IMR-90 (cell line): ENCODE data around the gene NACC2. TPM values are rescaled to one million over a fixed set of nuclear protein-coding genes. Genes with fewer than 3 reads are reported as not detected.

Experiments
- ATAC-seq: fragments of 200-7000 bp; cut with Tn5 transposase; 2 replicates; pipeline ENCODE4 v1.9.1; 2020; ENCODE audit warnings: low read depth, mild to moderate bottlenecking, moderate library complexity
- BruUV-seq: library from RNA; stranded (reverse); fragments of 400-500 nt; replicated peaks from 2 replicates; lab custom pipeline; 2021; lab: Mats Ljungman, UMichigan
- CTCF ChIA-PET: fragments of 300-600 bp; formaldehyde crosslinking; extraction: SDS; loops from one replicate; lab custom pipeline; 2021; ENCODE audit warnings: antibody characterized with exemption; lab: Yijun Ruan, JAX
- POLR2A ChIA-PET: fragments of 300-600 bp; sonication (Branson Sonifier 250); formaldehyde crosslinking; loops from one replicate; lab custom pipeline; 2022; ENCODE audit warnings: antibody characterized with exemption; ENCODE audit not compliant: unreplicated experiment; lab: Charles Lee
- DNase-seq: peaks from one replicate; pipeline ENCODE4 v3.0.0; 2013
- H2AFZ ChIP-seq: replicated peaks from 2 replicates; pipeline ENCODE3; 2013; ENCODE audit warnings: low read length, mild to moderate bottlenecking; ENCODE audit not compliant: poor library complexity
- H2AK5ac ChIP-seq: 2 replicates; pipeline ENCODE4 v1.6.1; 2013; ENCODE audit warnings: low read depth, low read length, inconsistent platforms
- H2AK9ac ChIP-seq: replicated peaks from 2 replicates; pipeline ENCODE3; 2013; ENCODE audit warnings: mild to moderate bottlenecking, low read depth, low read length, moderate library complexity; ENCODE audit not compliant: poor library complexity
- H2BK120ac ChIP-seq: 2 replicates; pipeline ENCODE4 v1.6.1; 2013; ENCODE audit warnings: low read depth, low read length, inconsistent platforms
- H2BK15ac ChIP-seq: 3 replicates; pipeline ENCODE4 v1.6.1; 2013; ENCODE audit warnings: low read depth, low read length, inconsistent platforms
- H2BK20ac ChIP-seq: 2 replicates; pipeline ENCODE4 v1.6.1; 2013; ENCODE audit warnings: low read depth, mild to moderate bottlenecking, inconsistent platforms, low read length, moderate library complexity
- H2BK5ac ChIP-seq: 2 replicates; pipeline ENCODE4 v1.6.1; 2013; ENCODE audit warnings: mild to moderate bottlenecking, low read depth, low read length, inconsistent platforms; ENCODE audit not compliant: poor library complexity, severe bottlenecking
- H3K14ac ChIP-seq: replicated peaks from 2 replicates; pipeline ENCODE4 v1.6.1; 2013; ENCODE audit warnings: low read depth, low read length, inconsistent platforms
- H3K18ac ChIP-seq: 2 replicates; pipeline ENCODE4 v1.6.1; 2013; ENCODE audit warnings: low read depth, low read length, control low read depth
- H3K23ac ChIP-seq: 2 replicates; pipeline ENCODE4 v1.6.1; 2013; ENCODE audit warnings: low read depth, low read length, inconsistent platforms
- H3K27ac ChIP-seq: 2 replicates; pipeline ENCODE4 v1.5.1; 2013; ENCODE audit warnings: mild to moderate bottlenecking, control low read depth, low read length; ENCODE audit not compliant: insufficient read depth
- H3K27me3 ChIP-seq: 2 replicates; pipeline ENCODE4 v1.6.1; 2013; ENCODE audit warnings: low read length; ENCODE audit not compliant: control insufficient read depth, insufficient read depth
- H3K36me3 ChIP-seq: 2 replicates; pipeline ENCODE4 v1.6.1; 2013; ENCODE audit warnings: low read length, mixed read lengths; ENCODE audit not compliant: control insufficient read depth, insufficient read depth
- H3K4ac ChIP-seq: 2 replicates; pipeline ENCODE4 v1.6.1; 2013; ENCODE audit warnings: low read depth, low read length, inconsistent platforms
- H3K4me1 ChIP-seq: 2 replicates; pipeline ENCODE4 v1.6.1; 2013; ENCODE audit warnings: low read length, mixed read lengths; ENCODE audit not compliant: control insufficient read depth, insufficient read depth
- H3K4me2 ChIP-seq: 2 replicates; pipeline ENCODE4 v1.6.1; 2013; ENCODE audit warnings: low read depth, mild to moderate bottlenecking, control low read depth, low read length, moderate library complexity
- H3K4me3 ChIP-seq: 2 replicates; pipeline ENCODE4 v1.5.1; 2013; ENCODE audit warnings: low read depth, mild to moderate bottlenecking, control low read depth, low read length, moderate library complexity; ENCODE audit not compliant: insufficient read depth
- H3K56ac ChIP-seq: 2 replicates; pipeline ENCODE4 v1.6.1; 2013; ENCODE audit warnings: low read length, inconsistent platforms; ENCODE audit not compliant: insufficient read depth; ENCODE audit errors: extremely low read depth
- H3K79me1 ChIP-seq, 2 experiments: 2 replicates each; pipeline ENCODE4 v1.6.1; 2013; ENCODE audit warnings: low read length in 2 of 2, inconsistent platforms in 1 of 2, low read depth in 1 of 2
- H3K9ac ChIP-seq: 2 replicates; pipeline ENCODE4 v1.6.1; 2013; ENCODE audit warnings: low read depth, low read length, control low read depth
- H3K9me1 ChIP-seq: 2 replicates; pipeline ENCODE4 v1.6.1; 2013; ENCODE audit warnings: low read length, inconsistent platforms; ENCODE audit not compliant: insufficient read depth
- H3K9me3 ChIP-seq: 2 replicates; pipeline ENCODE4 v1.6.1; 2013; ENCODE audit warnings: low read length; ENCODE audit not compliant: control insufficient read depth, insufficient read depth
- H4K20me1 ChIP-seq: 2 replicates; pipeline ENCODE4 v1.6.1; 2013; ENCODE audit warnings: low read length, inconsistent platforms; ENCODE audit not compliant: insufficient read depth
- H4K5ac ChIP-seq: 2 replicates; pipeline ENCODE4 v1.6.1; 2013; ENCODE audit warnings: mild to moderate bottlenecking, low read depth, low read length, control low read depth
- H4K8ac ChIP-seq, 2 experiments: 2 replicates each; pipeline ENCODE4 v1.6.1; 2013; ENCODE audit warnings: low read depth in 2 of 2, low read length in 2 of 2, control low read depth in 1 of 2, inconsistent platforms in 1 of 2
- H4K91ac ChIP-seq: 2 replicates; pipeline ENCODE4 v1.6.1; 2013; ENCODE audit warnings: low read depth, low read length, inconsistent platforms; ENCODE audit not compliant: insufficient read depth
- CHD1 ChIP-seq: IDR thresholded peaks from 2 replicates; pipeline ENCODE4 v1.6.1; 2012; ENCODE audit warnings: low read depth, low read length, improper control_type of control experiment
- CTCF ChIP-seq: conservative IDR thresholded peaks from 2 replicates; pipeline ENCODE4 v1.5.1; 2012; ENCODE audit warnings: mild to moderate bottlenecking, low read depth, low read length, improper control_type of control experiment
- ELK1 ChIP-seq: fragments of 150-350 bp; IDR thresholded peaks from 2 replicates; pipeline ENCODE4 v1.6.1; 2016; ENCODE audit warnings: low read depth, mild to moderate bottlenecking, low read length, moderate library complexity, borderline replicate concordance
- FOS ChIP-seq: fragments of 150-350 bp; IDR thresholded peaks from 2 replicates; pipeline ENCODE4 v1.6.1; 2016; ENCODE audit warnings: low read depth, low read length
- MAFK ChIP-seq: IDR thresholded peaks from 2 replicates; pipeline ENCODE4 v1.6.1; 2012; ENCODE audit warnings: low read depth, low read length, improper control_type of control experiment
- MAZ ChIP-seq: IDR thresholded peaks from 2 replicates; pipeline ENCODE4 v1.6.1; 2012; ENCODE audit warnings: low read depth, mild to moderate bottlenecking, low read length, improper control_type of control experiment, moderate library complexity, borderline replicate concordance
- NFE2L2 ChIP-seq: fragments of 150-350 bp; IDR thresholded peaks from 2 replicates; pipeline ENCODE4 v1.6.1; 2016; ENCODE audit warnings: low read depth, mild to moderate bottlenecking, low read length
- RAD21 ChIP-seq: IDR thresholded peaks from 2 replicates; pipeline ENCODE4 v1.6.1; 2012; ENCODE audit warnings: low read length, improper control_type of control experiment
- RCOR1 ChIP-seq: IDR thresholded peaks from 2 replicates; pipeline ENCODE4 v1.6.1; 2012; ENCODE audit warnings: mild to moderate bottlenecking, low read length, improper control_type of control experiment; ENCODE audit not compliant: insufficient replicate concordance
- RFX5 ChIP-seq: IDR thresholded peaks from 2 replicates; pipeline ENCODE4 v1.8.0; 2012; ENCODE audit warnings: low read depth, mild to moderate bottlenecking, low read length, moderate library complexity
- SMC3 ChIP-seq: fragments of 150-350 bp; IDR thresholded peaks from 2 replicates; pipeline ENCODE4 v1.6.1; 2016; ENCODE audit warnings: low read depth, mild to moderate bottlenecking, antibody characterized with exemption, low read length, moderate library complexity
- USF2 ChIP-seq: fragments of 150-350 bp; IDR thresholded peaks from 2 replicates; pipeline ENCODE4 v1.6.1; 2017; ENCODE audit warnings: mild to moderate bottlenecking, antibody characterized with exemption, low read length, low read depth
- WGBS, 2 experiments: methylation state at CpG; one replicate each; pipeline versions ENCODE4 v1.1.5 to v1.1.7; 2013; ENCODE audit warnings: missing lambda C conversion rate in 2 of 2; ENCODE audit not compliant: insufficient read length in 1 of 2; ENCODE audit errors: extremely low coverage in 2 of 2; 5-methylcytosine and 5-hydroxymethylcytosine counted together
- dilution Hi-C: fragments of 300-500 bp; cut with HindIII; formaldehyde crosslinking; loops from one replicate; pipeline ENCODE4 v1.14.3; 2018; ENCODE audit warnings: low sequenced_read_pairs; ENCODE audit not compliant: unreplicated experiment
- in situ Hi-C: fragments of 300-500 bp; cut with MboI; formaldehyde crosslinking; loops from 3 replicates; pipeline ENCODE4 v1.14.3; 2019; ENCODE audit warnings: low sequenced_read_pairs, inconsistent platforms, mixed read lengths
- intact Hi-C: fragments of 100-400 bp; cut with micrococcal nuclease; formaldehyde crosslinking; loops from 2 replicates; pipeline ENCODE4 v1.10.0; 2022
- polyA plus RNA-seq, 3 experiments: library from polyadenylated mRNA; depleted of rRNA; stranded (reverse); fragments of >200 nt; gene quantifications; 2 replicates each; pipeline ENCODE4 v1.2.3, GENCODE V29; 2012; ENCODE audit warnings: low replicate concordance in 1 of 3
- total RNA-seq: library from RNA; depleted of rRNA; stranded (reverse); fragments of >200 nt; gene quantifications from 2 replicates; pipeline ENCODE4 v1.2.3, GENCODE V29; 2012

Gene NACC2
- total and polyA plus RNA-seq, 2 of the 4 experiments (the other 2 are of a cell fraction): 7.9 to 19.0 TPM

GRCh38 chr9:135998410-135999071 lies 96.5 kb downstream of the NACC2 start:
- H3K36me3 ChIP-seq: no peaks in the 10 kb centered on the region
- H3K4me1 ChIP-seq: peaks cover 11% of the 10 kb centered on the region; the same call in 1 of the 2 replicates
- ChIA-PET POLR2A (no interaction called here), CTCF (no interaction called here)
- H2AK9ac ChIP-seq: no peak overlapping the region
- no peak overlapping the region for H4K8ac ChIP-seq
- no peak overlapping the region for H4K5ac ChIP-seq
- no peaks in the 10 kb centered on the region for H3K79me1 ChIP-seq
- H3K4me2 ChIP-seq: no peak overlapping the region
- dilution Hi-C loops (no loop called here), intact Hi-C loops (no loop called here), in situ Hi-C loops (no loop called here)
- H3K4me3 ChIP-seq: no peak overlapping the region
- no peak overlapping the region for H2BK120ac ChIP-seq
- no peak overlapping the region for H3K9ac ChIP-seq
- TF ChIP-seq CHD1: no peak
- no peak for TF ChIP-seq RAD21
- TF ChIP-seq FOS: no peak
- no peak for TF ChIP-seq RCOR1
- no peak for TF ChIP-seq CTCF
- no peak for TF ChIP-seq NFE2L2
- no peak for TF ChIP-seq MAFK
- no peak for TF ChIP-seq USF2
- TF ChIP-seq SMC3: no peak
- TF ChIP-seq ELK1: no peak
- TF ChIP-seq RFX5: no peak
- no peak for TF ChIP-seq MAZ
- no peak for DNase-seq
- no peaks in the 10 kb centered on the region for H4K20me1 ChIP-seq
- no peak overlapping the region for H3K23ac ChIP-seq
- no peak overlapping the region for H2BK20ac ChIP-seq
- no peak overlapping the region for H4K91ac ChIP-seq
- no peak overlapping the region for H3K14ac ChIP-seq
- peak overlapping the region; percentile 8 for H2AFZ ChIP-seq
- no peak overlapping the region for H2BK5ac ChIP-seq
- no peak overlapping the region for H3K18ac ChIP-seq
- no peak overlapping the region for H2AK5ac ChIP-seq
- no peaks in the 10 kb centered on the region for H3K9me3 ChIP-seq
- no peaks in the 10 kb centered on the region for H3K9me1 ChIP-seq
- no peaks in the 10 kb centered on the region for H3K27me3 ChIP-seq
- no peak overlapping the region for H2BK15ac ChIP-seq
- no TSS peak for BruUV-seq
- no peak overlapping the region for H3K27ac ChIP-seq
- no peak overlapping the region for H3K4ac ChIP-seq
- ATAC-seq: no peak
- 96% methylated on average over 7 of the region's 16 CpGs; no CpG with 5 or more reads in 1 of the 2 experiments for WGBS, 2 experiments
- no peak overlapping the region for H3K56ac ChIP-seq
